H1 (cell line): Measurements from ENCODE around the gene CD300E. TPM values are rescaled to one million over a fixed set of nuclear protein-coding genes. Genes with fewer than 3 reads are reported as not detected.

ENCODE experiments used
- BACH1 ChIP-seq: IDR thresholded peaks from 2 replicates; pipeline ENCODE4 v1.6.1; 2012; ENCODE audit warnings: low read length, improper control_type of control experiment
- CHD1 ChIP-seq: IDR thresholded peaks from 2 replicates; pipeline ENCODE4 v1.6.1; 2012; ENCODE audit warnings: low read depth, low read length, improper control_type of control experiment
- EZH2 ChIP-seq: fragments of 200-600 bp; sonication (generic); IDR thresholded peaks from 2 replicates; pipeline ENCODE4 v1.7.1; 2012; ENCODE audit warnings: low read depth, mild to moderate bottlenecking, moderate library complexity, low read length, inconsistent platforms; ENCODE audit not compliant: severe bottlenecking
- NANOG ChIP-seq: IDR thresholded peaks from 2 replicates; pipeline ENCODE4 v1.6.1; 2011; ENCODE audit warnings: low read length, low read depth, mild to moderate bottlenecking, inconsistent platforms; ENCODE audit not compliant: insufficient read depth, poor library complexity, severe bottlenecking
- RBBP5 ChIP-seq: IDR thresholded peaks from 2 replicates; pipeline ENCODE4 v1.7.1; 2012; ENCODE audit warnings: low read depth, mild to moderate bottlenecking, inconsistent platforms, low read length, moderate library complexity, borderline replicate concordance
- SP2 ChIP-seq: IDR thresholded peaks from 2 replicates; pipeline ENCODE4 v1.6.1; 2012; ENCODE audit warnings: mild to moderate bottlenecking, low read length, inconsistent platforms
- polyA plus RNA-seq, 7 experiments: library from polyadenylated mRNA; depleted of rRNA in 3 of 7; stranded (reverse) in 5 of 7; unstranded in 2 of 7; fragments of >200 nt in 5 of 7; fragments of 200-250 nt in 2 of 7; gene quantifications; 1 replicate in 5 of 7; 2 replicates in 1 of 7; 4 replicates in 1 of 7; pipeline versions ENCODE4 v1.2.1 to v1.2.3, GENCODE V29; 2011 to 2013; ENCODE audit warnings: missing spikeins in 2 of 7, mixed read lengths in 2 of 7
- total RNA-seq: library from RNA; stranded (reverse); fragmentation: NEBNext Ultra II Directional; extraction: Animal tissue kit (Norgen Biotek cat#: 25700); gene quantifications from 2 replicates; pipeline ENCODE4 v1.2.1, GENCODE V29; 2021
- TF ChIP-seq, protein P1 (sequence below): fragments of 300-600 bp; sonication (generic); IDR thresholded peaks from 2 replicates; pipeline ENCODE4 v1.7.1; 2012; ENCODE audit warnings: low read length, moderate library complexity, mild to moderate bottlenecking, inconsistent platforms; ENCODE audit not compliant: insufficient replicate concordance
- TF ChIP-seq, protein P2 (sequence below): IDR thresholded peaks from 2 replicates; pipeline ENCODE4 v1.6.1; 2012; ENCODE audit warnings: inconsistent platforms

The CD300E gene
- total and polyA plus RNA-seq, 2 of the 8 experiments (the other 6 are each of a cell fraction or from before 2014, with no cell fraction given), result not detected

DNA sequence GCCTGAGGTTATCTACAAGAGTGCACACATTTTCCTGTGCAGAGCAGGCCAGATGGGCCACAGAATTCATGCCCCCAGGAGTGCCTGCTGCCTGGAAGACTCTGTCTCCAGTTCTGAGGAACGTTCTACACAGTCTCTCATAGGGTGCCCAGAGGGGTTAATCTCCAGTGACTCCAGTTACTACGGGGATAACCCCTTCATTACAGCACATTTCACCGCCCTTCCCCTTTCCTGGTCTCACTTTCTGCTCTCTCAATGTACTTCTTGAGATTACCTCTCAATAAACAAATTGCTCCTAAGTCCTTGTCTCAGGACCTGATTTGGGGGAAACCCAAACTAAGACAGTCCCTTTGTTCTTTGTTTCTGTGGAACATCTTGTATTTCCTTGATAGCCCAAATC, 62.0 kb downstream of the CD300E start (continued):
- TF ChIP-seq, protein P1, sequence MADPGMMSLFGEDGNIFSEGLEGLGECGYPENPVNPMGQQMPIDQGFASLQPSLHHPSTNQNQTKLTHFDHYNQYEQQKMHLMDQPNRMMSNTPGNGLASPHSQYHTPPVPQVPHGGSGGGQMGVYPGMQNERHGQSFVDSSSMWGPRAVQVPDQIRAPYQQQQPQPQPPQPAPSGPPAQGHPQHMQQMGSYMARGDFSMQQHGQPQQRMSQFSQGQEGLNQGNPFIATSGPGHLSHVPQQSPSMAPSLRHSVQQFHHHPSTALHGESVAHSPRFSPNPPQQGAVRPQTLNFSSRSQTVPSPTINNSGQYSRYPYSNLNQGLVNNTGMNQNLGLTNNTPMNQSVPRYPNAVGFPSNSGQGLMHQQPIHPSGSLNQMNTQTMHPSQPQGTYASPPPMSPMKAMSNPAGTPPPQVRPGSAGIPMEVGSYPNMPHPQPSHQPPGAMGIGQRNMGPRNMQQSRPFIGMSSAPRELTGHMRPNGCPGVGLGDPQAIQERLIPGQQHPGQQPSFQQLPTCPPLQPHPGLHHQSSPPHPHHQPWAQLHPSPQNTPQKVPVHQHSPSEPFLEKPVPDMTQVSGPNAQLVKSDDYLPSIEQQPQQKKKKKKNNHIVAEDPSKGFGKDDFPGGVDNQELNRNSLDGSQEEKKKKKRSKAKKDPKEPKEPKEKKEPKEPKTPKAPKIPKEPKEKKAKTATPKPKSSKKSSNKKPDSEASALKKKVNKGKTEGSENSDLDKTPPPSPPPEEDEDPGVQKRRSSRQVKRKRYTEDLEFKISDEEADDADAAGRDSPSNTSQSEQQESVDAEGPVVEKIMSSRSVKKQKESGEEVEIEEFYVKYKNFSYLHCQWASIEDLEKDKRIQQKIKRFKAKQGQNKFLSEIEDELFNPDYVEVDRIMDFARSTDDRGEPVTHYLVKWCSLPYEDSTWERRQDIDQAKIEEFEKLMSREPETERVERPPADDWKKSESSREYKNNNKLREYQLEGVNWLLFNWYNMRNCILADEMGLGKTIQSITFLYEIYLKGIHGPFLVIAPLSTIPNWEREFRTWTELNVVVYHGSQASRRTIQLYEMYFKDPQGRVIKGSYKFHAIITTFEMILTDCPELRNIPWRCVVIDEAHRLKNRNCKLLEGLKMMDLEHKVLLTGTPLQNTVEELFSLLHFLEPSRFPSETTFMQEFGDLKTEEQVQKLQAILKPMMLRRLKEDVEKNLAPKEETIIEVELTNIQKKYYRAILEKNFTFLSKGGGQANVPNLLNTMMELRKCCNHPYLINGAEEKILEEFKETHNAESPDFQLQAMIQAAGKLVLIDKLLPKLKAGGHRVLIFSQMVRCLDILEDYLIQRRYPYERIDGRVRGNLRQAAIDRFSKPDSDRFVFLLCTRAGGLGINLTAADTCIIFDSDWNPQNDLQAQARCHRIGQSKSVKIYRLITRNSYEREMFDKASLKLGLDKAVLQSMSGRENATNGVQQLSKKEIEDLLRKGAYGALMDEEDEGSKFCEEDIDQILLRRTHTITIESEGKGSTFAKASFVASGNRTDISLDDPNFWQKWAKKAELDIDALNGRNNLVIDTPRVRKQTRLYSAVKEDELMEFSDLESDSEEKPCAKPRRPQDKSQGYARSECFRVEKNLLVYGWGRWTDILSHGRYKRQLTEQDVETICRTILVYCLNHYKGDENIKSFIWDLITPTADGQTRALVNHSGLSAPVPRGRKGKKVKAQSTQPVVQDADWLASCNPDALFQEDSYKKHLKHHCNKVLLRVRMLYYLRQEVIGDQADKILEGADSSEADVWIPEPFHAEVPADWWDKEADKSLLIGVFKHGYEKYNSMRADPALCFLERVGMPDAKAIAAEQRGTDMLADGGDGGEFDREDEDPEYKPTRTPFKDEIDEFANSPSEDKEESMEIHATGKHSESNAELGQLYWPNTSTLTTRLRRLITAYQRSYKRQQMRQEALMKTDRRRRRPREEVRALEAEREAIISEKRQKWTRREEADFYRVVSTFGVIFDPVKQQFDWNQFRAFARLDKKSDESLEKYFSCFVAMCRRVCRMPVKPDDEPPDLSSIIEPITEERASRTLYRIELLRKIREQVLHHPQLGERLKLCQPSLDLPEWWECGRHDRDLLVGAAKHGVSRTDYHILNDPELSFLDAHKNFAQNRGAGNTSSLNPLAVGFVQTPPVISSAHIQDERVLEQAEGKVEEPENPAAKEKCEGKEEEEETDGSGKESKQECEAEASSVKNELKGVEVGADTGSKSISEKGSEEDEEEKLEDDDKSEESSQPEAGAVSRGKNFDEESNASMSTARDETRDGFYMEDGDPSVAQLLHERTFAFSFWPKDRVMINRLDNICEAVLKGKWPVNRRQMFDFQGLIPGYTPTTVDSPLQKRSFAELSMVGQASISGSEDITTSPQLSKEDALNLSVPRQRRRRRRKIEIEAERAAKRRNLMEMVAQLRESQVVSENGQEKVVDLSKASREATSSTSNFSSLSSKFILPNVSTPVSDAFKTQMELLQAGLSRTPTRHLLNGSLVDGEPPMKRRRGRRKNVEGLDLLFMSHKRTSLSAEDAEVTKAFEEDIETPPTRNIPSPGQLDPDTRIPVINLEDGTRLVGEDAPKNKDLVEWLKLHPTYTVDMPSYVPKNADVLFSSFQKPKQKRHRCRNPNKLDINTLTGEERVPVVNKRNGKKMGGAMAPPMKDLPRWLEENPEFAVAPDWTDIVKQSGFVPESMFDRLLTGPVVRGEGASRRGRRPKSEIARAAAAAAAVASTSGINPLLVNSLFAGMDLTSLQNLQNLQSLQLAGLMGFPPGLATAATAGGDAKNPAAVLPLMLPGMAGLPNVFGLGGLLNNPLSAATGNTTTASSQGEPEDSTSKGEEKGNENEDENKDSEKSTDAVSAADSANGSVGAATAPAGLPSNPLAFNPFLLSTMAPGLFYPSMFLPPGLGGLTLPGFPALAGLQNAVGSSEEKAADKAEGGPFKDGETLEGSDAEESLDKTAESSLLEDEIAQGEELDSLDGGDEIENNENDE, result no peak
- no peak for TF ChIP-seq RBBP5
- no peak for TF ChIP-seq EZH2
- TF ChIP-seq, protein P2, sequence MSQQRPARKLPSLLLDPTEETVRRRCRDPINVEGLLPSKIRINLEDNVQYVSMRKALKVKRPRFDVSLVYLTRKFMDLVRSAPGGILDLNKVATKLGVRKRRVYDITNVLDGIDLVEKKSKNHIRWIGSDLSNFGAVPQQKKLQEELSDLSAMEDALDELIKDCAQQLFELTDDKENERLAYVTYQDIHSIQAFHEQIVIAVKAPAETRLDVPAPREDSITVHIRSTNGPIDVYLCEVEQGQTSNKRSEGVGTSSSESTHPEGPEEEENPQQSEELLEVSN, result no peak
- TF ChIP-seq SP2, result no peak
- no peak for TF ChIP-seq CHD1
- TF ChIP-seq NANOG, result no peak
- TF ChIP-seq BACH1, result no peak
